ENCODE data around the gene OPA1. TPM values are rescaled to one million over a fixed set of nuclear protein-coding genes. Genes with fewer than 3 reads are reported as not detected.
A peak's percentile ranks its signal among the peaks of the same experiment; 100 is the strongest.

OPA1 gene
- total and polyA plus RNA-seq, 2 of the 13 experiments (the other 11 are each of a cell fraction or from before 2014, with no cell fraction given), result 26.7 to 78.5 TPM

- TF ChIP-seq CCDC6 (CRISPR knock-in tag; IDR thresholded peaks at IDR 0.05), result no peak; the same call in none of the 2 replicates
- TF ChIP-seq STAT6 (CRISPR knock-in tag; IDR thresholded peaks at IDR 0.05; ENCODE audit: borderline replicate concordance), result no peak; the same call in 1 of the 2 replicates
- no peak for TF ChIP-seq RARG (CRISPR knock-in tag; IDR thresholded peaks at IDR 0.05; ENCODE audit: low read depth)
- TF ChIP-seq, protein P1, sequence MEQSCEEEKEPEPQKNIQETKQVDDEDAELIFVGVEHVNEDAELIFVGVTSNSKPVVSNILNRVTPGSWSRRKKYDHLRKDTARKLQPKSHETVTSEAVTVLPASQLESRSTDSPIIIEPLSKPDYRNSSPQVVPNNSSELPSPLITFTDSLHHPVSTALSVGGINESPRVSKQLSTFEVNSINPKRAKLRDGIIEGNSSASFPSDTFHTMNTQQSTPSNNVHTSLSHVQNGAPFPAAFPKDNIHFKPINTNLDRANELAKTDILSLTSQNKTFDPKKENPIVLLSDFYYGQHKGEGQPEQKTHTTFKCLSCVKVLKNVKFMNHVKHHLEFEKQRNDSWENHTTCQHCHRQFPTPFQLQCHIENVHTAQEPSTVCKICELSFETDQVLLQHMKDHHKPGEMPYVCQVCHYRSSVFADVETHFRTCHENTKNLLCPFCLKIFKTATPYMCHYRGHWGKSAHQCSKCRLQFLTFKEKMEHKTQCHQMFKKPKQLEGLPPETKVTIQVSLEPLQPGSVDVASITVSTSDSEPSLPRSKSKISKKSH (CRISPR knock-in tag; IDR thresholded peaks at IDR 0.05; ENCODE audit: borderline replicate concordance), result peak; percentile 54; the same call in 1 of the 2 replicates
- TF ChIP-seq POLR2A (IDR thresholded peaks at IDR 0.05; ENCODE audit: insufficient read depth in 1 of 2, low read depth in 2 of 2, low read length in 2 of 2), result peak; percentile 5 to 37; a peak in 1 of 4 replicates
- peak; percentile 95 for TF ChIP-seq ZMYM4 (CRISPR knock-in tag; IDR thresholded peaks at IDR 0.05)
- TF ChIP-seq KDM2A (CRISPR knock-in tag; IDR thresholded peaks at IDR 0.05; ENCODE audit: borderline replicate concordance, low read depth), result peak; percentile 75
- TF ChIP-seq KDM5A (IDR thresholded peaks at IDR 0.05; ENCODE audit: borderline replicate concordance, low read length), result no peak; the same call in 1 of the 2 replicates
- peak; percentile 74 for TF ChIP-seq GATAD1 (CRISPR knock-in tag; IDR thresholded peaks at IDR 0.05)
- TF ChIP-seq BORCS8-MEF2B (CRISPR knock-in tag; IDR thresholded peaks at IDR 0.05), result peak; percentile 94
- TF ChIP-seq ZNF431 (CRISPR knock-in tag; IDR thresholded peaks at IDR 0.05; ENCODE audit: borderline replicate concordance, low read depth), result peak; percentile 50; the same call in 1 of the 2 replicates
- no peak for TF ChIP-seq E2F5 (CRISPR knock-in tag; conservative IDR thresholded peaks at IDR 0.05)
- no peak for TF ChIP-seq CERS6 (CRISPR knock-in tag; IDR thresholded peaks at IDR 0.05)
- TF ChIP-seq, protein P2, sequence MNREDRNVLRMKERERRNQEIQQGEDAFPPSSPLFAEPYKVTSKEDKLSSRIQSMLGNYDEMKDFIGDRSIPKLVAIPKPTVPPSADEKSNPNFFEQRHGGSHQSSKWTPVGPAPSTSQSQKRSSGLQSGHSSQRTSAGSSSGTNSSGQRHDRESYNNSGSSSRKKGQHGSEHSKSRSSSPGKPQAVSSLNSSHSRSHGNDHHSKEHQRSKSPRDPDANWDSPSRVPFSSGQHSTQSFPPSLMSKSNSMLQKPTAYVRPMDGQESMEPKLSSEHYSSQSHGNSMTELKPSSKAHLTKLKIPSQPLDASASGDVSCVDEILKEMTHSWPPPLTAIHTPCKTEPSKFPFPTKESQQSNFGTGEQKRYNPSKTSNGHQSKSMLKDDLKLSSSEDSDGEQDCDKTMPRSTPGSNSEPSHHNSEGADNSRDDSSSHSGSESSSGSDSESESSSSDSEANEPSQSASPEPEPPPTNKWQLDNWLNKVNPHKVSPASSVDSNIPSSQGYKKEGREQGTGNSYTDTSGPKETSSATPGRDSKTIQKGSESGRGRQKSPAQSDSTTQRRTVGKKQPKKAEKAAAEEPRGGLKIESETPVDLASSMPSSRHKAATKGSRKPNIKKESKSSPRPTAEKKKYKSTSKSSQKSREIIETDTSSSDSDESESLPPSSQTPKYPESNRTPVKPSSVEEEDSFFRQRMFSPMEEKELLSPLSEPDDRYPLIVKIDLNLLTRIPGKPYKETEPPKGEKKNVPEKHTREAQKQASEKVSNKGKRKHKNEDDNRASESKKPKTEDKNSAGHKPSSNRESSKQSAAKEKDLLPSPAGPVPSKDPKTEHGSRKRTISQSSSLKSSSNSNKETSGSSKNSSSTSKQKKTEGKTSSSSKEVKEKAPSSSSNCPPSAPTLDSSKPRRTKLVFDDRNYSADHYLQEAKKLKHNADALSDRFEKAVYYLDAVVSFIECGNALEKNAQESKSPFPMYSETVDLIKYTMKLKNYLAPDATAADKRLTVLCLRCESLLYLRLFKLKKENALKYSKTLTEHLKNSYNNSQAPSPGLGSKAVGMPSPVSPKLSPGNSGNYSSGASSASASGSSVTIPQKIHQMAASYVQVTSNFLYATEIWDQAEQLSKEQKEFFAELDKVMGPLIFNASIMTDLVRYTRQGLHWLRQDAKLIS (CRISPR knock-in tag; IDR thresholded peaks at IDR 0.05), result 0 out of 2 replicates have a peak, but pooled peaks have one; percentile 3
- no peak for TF ChIP-seq TAF15 (IDR thresholded peaks at IDR 0.05; ENCODE audit: low read depth, low read length, poor library complexity, severe bottlenecking)
These were observed 119.1 kb downstream of the OPA1 start (continued) for GRCh38 chr3:193711964-193712598.
